Measurements from ENCODE around the gene SAMD4B. TPM values are rescaled to one million over a fixed set of nuclear protein-coding genes. Genes with fewer than 3 reads are reported as not detected.

The SAMD4B gene, protein sequence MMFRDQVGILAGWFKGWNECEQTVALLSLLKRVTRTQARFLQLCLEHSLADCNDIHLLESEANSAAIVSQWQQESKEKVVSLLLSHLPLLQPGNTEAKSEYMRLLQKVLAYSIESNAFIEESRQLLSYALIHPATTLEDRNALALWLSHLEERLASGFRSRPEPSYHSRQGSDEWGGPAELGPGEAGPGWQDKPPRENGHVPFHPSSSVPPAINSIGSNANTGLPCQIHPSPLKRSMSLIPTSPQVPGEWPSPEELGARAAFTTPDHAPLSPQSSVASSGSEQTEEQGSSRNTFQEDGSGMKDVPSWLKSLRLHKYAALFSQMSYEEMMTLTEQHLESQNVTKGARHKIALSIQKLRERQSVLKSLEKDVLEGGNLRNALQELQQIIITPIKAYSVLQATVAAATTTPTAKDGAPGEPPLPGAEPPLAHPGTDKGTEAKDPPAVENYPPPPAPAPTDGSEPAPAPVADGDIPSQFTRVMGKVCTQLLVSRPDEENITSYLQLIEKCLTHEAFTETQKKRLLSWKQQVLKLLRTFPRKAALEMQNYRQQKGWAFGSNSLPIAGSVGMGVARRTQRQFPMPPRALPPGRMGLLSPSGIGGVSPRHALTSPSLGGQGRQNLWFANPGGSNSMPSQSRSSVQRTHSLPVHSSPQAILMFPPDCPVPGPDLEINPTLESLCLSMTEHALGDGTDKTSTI
- 112 TPM for polyA plus RNA-seq (ENCODE audit: insufficient read length)
- long read RNA-seq, donor 1, transcript SAMD4B-204 (1 exons, 578 nt), result major isoform, 51 of 81 reads
- long read RNA-seq, donor 1, transcript SAMD4B-212 (4 exons, 672 nt), result minor isoform, 7 of 81 reads
- long read RNA-seq, donor 1, partial matches to known transcripts, result 13 of 81 reads
- long read RNA-seq, donor 1, other reads (novel, unspliced or antisense), result 0 of 81 reads
- long read RNA-seq, donor 2, transcript SAMD4B-211 (1 exons, 2,690 nt), result minor isoform, 11 of 69 reads
- long read RNA-seq, donor 2, transcript SAMD4B-204 (1 exons, 578 nt), result major isoform, 27 of 69 reads
- long read RNA-seq, donor 2, partial matches to known transcripts, result 9 of 69 reads
- long read RNA-seq, donor 2, other reads (novel, unspliced or antisense), result 19 of 69 reads
- long read RNA-seq, donor 3, transcript SAMD4B-204 (1 exons, 578 nt), result major isoform, 24 of 61 reads
- long read RNA-seq, donor 3, transcript SAMD4B-211 (1 exons, 2,690 nt), result minor isoform, 5 of 61 reads
- long read RNA-seq, donor 3, partial matches to known transcripts, result 20 of 61 reads
- long read RNA-seq, donor 3, other reads (novel, unspliced or antisense), result 10 of 61 reads
- long read RNA-seq, donor 4, partial matches to known transcripts, result 7 of 10 reads
- long read RNA-seq, donor 4, other reads (novel, unspliced or antisense), result 0 of 10 reads
- long read RNA-seq, donor 5, transcript SAMD4B-204 (1 exons, 578 nt), result major isoform, 26 of 77 reads
- long read RNA-seq, donor 5, partial matches to known transcripts, result 23 of 77 reads
- long read RNA-seq, donor 5, other reads (novel, unspliced or antisense), result 23 of 77 reads
- long read RNA-seq, donor 6, transcript SAMD4B-204 (1 exons, 578 nt), result major isoform, 25 of 84 reads
- long read RNA-seq, donor 6, partial matches to known transcripts, result 46 of 84 reads
- long read RNA-seq, donor 6, other reads (novel, unspliced or antisense), result 5 of 84 reads
- long read RNA-seq, donor 7, transcript SAMD4B-204 (1 exons, 578 nt), result major isoform, 33 of 97 reads
- long read RNA-seq, donor 7, transcript SAMD4B-211 (1 exons, 2,690 nt), result minor isoform, 9 of 97 reads
- long read RNA-seq, donor 7, partial matches to known transcripts, result 28 of 97 reads
- long read RNA-seq, donor 7, other reads (novel, unspliced or antisense), result 23 of 97 reads
- long read RNA-seq, donor 8, transcript SAMD4B-211 (1 exons, 2,690 nt), result minor isoform, 5 of 2,385 reads
- long read RNA-seq, donor 8, transcript SAMD4B-204 (1 exons, 578 nt), result major isoform, 11 of 2,385 reads
- long read RNA-seq, donor 8, partial matches to known transcripts, result 534 of 2,385 reads
- long read RNA-seq, donor 8, other reads (novel, unspliced or antisense), result 1,830 of 2,385 reads

DNA sequence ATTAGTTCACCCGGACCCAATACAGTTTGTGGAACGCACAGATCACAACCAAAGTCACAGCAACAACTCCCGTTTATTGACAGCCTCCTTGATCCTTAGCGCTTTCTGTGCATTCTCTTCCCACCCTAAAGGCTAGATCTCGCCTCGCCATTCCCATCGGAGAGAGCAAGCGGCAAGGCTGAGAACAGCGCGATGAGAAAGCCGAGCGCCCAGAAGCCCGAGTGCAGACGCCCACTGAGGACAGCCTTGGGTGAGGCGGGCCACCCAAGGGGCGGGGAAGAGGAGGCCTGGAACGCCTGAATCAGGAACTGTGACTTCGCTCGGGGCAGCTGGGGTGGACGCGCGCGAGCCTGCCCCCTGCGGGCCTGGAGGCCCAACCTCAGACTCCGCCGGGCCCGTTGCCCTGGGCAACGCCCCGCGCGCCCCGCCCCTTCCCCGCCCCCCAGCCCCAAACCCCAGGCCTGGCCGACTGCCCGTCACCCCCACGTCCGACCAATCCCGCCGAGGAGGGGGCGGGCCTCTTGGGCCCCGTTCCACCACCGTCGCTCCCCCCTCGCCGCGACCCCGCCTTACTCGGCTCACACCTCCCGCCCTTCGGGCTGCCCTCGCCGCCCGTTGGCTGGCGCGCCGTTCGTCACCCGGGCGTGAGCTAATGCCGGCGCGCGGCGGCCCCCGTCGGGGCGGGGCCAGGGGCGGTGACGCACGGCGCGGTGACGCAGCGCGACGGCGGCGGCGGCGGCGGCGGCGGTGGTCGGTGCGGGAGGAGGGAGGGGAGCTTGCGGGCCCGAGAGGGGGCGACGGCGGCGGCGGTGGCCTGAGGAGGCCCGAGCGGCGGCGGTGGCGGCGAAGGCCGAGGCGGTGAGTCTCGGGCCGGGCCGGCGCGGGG, at the start of gene SAMD4B:
Gene SAMD4B (plus strand): TSS at position 703 of the 886 bp plus-strand sequence. CDS start 14,473 bp downstream, outside the sequence.
- peak; percentile 98 for DNase-seq

DNA sequence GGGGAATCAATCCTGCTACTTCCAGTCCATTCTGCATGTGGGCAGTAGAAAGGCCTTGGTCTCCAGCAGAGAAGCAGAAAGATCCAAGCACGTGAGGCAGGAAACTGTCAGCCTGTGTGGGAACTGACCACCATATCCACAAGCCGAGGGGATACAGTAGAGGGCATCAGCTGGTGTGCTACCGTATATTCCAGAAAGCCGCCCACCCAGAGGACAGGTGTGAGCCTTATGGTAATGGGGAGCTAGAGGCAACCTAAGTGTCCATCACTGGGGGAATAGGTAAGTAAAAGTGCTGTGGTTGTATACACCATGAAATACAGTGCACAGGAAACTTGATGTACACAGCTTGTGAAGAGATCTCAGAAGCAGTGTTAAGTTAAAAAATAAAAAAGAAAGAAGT, 48.8 kb upstream of the SAMD4B start:
- DNase-seq, result no peak

DNA sequence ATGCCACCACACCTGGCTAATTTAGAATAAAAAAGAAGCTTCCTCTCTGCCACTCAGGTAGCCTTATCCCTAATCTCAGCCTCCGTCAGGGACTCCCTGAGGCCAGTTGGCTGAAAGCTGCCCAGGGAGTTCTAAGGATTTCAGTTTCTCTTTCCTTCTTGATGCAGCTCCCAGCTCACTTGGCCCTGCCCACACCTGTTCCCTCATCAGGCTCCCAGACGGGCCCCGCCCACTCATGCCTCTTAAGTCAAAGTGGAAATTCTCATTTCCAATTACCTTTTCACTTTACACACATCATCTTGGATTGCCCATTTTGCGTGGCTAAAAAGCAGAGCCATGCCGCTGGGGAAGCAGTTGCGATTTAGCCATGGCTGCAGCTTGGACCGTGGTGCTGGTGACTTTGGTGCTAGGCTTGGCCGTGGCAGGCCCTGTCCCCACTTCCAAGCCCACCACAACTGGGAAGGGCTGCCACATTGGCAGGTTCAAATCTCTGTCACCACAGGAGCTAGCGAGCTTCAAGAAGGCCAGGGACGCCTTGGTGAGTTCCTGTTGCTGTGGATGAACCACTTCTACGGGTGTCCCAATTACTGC, 46.1 kb upstream of the SAMD4B start, which contains the start of gene IFNL1:
Gene IFNL1 (plus strand): TSS at position 353 of the 591 bp plus-strand sequence. CDS start 15 bp downstream, at position 368.
- DNase-seq, result no peak

DNA sequence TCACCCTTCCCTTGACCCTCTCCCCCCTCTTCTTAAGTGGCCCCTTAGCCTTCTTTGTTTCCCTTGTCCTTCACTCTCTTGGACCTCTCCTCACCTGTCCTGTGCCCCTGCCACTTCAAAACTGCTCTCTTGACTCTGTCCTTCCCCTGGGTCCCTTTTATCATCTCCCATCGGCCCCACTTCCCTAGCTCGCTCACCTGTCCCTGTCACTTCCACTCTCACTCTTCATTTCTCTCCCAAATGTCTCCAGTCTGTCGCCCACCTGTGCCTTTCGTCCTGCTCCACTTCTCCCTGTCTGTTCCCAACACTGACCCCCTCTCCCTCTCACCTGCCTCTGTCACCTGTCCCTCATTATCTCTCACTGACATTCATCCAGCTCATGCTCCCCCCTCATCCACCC, 45.3 kb upstream of the SAMD4B start:
- DNase-seq, result no peak

DNA sequence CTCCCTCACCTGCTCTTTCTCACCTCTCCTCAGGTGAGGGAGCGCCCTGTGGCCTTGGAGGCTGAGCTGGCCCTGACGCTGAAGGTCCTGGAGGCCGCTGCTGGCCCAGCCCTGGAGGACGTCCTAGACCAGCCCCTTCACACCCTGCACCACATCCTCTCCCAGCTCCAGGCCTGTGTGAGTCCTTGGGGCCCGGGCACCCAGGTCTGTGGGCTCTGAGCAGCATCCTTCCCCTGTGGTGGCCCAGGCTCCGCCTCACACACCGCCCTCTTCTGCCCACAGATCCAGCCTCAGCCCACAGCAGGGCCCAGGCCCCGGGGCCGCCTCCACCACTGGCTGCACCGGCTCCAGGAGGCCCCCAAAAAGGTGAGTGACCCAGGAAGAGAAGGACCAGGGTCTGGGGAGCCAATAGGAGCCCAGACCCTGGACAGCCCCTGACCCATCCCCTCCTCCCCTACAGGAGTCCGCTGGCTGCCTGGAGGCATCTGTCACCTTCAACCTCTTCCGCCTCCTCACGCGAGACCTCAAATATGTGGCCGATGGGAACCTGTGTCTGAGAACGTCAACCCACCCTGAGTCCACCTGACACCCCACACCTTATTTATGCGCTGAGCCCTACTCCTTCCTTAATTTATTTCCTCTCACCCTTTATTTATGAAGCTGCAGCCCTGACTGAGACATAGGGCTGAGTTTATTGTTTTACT, 44.1 kb upstream of the SAMD4B start:
- no peak for DNase-seq

DNA sequence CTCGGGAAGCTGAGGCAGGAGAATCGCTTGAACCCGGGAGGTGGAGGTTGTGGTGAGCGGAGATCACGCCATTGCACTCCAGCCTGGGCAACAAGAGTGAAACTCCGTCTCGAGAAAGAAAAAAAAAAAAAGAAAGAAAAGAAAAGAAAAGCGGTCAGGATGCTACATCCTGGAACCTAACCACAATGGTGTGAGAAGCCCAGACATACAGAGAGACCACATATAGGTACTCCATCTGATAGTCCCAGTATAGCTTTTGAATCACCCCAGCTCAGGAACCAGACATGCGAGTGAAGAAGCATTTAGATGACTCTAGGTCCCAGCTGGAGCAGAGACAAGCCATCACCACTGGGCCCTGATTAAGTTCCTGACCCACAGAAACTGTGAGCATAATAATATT, 42.8 kb upstream of the SAMD4B start:
- no peak for DNase-seq

DNA sequence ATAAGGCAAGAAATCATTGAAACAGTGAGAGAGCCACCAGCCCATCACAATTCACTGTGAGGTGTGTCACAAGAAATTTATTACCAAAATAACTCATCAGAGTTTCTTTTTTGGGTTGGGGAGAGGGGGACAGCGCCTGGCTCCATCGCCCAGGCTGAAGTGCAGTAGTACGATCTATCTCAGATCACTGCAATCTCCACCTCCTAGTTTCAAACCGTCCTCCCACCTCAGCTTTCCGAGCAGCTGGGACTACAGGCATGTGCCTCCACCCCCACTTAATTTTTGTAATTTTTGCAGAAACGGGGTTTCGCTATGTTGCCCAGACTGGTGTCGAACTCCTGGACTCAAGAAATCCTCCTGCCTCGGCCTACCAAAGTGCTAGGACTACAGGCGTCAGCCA, 42.4 kb upstream of the SAMD4B start:
- no peak for DNase-seq

DNA sequence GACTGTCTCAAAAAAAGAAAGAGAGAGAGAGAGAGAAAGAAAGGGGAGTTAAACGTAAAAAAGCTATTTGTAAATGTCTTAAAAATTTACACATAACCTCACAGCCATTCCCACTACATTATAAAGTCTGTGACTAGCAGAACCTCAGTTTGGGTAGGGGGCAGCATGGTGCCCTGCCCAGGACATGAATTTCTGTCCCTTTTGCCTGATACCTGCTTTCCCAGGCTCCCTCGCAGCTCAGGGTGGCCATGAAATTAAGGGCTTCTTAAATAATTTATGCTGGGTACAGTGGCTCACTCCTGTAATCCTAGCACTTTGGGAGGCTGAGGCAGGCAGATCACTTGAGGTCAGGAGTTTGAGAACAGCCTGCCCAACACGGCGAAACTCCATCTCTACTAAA, 41.2 kb upstream of the SAMD4B start:
- no peak for DNase-seq

DNA sequence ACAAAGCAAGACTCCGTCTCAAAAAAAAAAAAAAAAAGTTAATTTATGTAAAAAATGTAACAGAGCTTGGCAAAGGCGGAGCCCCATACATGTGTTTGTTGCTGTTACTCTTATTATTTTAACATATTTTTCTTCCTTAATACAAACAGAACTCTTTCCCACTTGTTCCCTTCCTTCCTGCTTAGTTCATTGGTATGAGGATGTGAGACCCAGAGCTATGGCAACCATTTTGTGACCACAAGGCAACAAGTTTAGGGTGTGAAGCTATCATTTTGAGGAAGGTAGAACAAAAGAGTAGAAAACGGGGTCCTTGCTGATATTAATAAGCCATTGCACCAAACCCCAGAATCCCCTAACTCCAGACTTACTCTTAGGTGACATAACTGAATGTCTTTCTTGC, 40.7 kb upstream of the SAMD4B start:
- no peak for DNase-seq

DNA sequence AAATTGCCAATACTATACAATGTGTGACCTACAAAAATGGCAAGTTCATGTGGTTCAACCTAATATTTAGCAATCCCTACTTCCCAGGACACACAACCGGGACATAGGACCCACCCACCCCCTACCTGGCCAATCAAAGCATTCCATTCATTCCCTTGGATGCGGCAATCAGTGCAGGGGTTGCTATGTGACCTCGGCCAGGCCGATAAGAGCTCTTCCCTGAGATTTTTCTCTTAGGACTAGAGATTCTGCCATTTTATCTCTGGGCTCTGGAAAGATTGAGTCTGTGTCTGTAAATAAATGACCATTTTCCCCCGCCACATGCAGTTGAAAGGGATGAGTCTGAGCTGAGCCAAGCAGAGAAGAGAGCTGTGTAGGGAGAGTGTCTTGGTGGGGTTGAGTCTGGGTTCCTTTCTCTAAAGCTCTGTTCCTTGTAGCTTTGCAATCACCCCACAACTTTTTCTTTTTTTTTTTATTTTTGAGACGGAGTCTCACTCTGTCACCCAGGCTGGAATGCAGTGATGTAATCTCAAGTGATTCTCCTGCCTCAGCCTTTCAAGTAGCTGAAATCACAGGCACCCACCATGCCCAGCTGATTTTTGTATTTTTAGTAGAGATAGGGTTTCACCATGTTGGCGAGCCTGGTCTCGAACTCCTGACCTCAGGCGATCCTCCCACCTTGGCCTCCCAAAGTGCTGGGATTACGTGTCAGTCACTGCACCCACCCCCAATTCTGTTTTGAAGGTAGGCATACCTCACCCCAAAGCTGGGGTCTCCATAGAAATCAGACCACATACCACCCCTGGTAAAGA, 38.6 kb upstream of the SAMD4B start:
- no peak for DNase-seq

DNA sequence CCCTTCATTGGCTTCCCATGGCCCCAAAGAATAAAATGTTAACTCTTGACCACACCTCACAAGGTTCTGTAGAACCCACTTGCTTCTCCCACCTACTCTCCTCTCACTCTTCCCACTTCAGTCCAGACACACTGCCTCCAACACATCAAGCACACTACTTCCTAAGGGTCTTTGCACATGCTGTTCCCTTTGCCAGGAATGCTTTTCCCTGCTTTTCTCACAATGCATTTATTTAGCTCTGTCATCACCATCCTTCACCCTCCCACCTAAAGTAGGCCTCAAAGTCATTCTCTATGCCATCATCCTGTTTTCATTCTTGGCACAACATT, 38.1 kb upstream of the SAMD4B start:
- DNase-seq, result no peak

DNA sequence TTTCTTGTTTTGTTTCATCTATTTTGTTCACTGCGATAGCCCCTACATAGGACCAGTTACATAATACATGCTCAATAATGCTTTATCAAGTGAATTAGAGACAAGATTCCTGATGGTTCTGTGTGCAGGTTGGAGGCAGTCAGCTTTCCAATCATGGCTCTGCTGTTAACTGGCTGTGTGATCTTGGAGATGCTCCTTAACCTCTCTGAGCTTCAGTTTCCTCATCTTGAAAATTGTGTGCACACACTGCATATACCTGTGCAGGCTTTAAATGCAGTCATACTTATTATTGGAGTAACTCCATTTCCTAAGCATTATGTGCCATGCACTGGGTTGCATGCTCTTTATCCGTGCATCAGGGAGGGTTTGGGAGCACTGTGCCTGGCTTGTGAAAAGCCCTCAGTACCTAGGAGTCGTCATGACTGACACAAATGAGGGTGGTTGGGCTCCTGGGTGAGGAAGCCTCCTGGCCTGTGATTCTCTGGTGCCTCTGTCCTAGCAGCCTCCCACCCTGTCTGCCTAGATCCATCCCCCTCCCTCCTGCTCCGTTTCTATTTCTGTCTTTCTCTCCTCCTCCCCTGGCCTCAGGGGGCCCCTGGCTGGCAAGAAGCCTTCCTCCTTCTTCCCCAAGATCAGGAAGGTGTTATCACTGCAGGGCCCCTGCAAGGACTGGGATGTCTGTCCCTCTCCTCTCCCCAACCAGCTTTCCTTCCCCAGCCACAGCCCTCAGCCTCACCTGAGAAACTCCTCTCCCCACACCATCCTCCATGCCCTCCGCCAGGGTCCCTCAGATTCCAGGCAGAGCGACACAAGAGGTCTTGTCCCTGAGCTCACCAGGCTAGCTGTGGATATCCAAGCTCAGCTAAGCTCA, 37.3 kb upstream of the SAMD4B start:
- no peak for DNase-seq

DNA sequence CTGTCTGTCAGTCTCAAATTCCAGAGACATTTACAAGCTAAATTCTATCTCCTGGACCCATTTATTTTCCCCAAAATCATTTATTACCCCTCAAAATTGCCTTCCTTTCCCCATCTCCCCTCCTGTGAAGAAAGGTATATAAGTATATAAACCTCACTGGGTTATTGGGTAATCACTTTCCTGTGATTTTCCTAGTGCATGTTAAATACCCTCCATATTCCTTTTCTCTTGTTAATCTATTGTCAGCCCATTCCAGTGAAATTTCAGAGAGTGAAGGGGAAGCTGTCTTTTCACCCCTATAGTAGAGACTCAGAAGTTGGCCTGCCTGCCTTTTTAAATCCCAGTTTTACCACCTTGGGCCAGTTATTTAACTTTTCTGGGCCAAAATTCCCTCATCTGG, 36.1 kb upstream of the SAMD4B start:
- no peak for DNase-seq

DNA sequence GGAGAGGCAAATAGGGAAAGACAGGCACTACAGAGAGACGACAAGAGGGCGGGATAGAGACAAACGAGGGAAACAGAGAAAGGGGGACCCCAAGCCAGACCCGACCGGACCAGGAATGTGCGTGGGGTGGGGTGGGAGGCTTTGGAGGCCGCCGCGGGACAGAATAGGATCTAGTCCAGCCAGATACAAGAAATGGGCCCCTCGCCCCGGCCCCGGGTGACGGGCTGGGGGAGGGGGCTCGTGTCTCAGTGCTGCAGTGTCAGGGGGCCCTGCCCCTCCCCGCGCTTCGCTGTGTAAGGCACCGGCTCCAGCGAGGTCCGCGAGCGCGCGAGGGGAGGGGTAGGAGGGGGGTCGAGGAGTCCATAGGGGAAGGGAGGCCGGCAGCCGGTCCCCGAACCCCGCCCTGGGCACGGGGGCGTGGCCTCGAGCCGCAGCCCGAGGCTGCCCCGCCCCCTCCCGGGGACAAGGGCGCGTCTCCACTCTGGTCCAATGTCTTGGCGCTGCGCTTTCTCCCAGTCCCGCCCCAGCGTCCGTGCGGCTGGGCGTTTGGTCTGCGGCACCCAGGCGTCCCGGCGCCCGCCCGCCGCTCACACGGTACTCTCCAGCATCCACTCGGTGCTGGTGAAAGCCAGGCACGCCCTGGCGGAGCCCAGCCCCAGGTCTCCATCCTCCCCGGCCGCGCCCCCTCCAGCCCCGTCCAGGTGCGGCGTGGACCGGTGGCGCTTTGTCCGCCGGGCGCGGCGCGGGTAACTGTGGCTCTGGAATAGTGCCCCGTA, 35.0 kb upstream of the SAMD4B start:
- no peak for DNase-seq

DNA sequence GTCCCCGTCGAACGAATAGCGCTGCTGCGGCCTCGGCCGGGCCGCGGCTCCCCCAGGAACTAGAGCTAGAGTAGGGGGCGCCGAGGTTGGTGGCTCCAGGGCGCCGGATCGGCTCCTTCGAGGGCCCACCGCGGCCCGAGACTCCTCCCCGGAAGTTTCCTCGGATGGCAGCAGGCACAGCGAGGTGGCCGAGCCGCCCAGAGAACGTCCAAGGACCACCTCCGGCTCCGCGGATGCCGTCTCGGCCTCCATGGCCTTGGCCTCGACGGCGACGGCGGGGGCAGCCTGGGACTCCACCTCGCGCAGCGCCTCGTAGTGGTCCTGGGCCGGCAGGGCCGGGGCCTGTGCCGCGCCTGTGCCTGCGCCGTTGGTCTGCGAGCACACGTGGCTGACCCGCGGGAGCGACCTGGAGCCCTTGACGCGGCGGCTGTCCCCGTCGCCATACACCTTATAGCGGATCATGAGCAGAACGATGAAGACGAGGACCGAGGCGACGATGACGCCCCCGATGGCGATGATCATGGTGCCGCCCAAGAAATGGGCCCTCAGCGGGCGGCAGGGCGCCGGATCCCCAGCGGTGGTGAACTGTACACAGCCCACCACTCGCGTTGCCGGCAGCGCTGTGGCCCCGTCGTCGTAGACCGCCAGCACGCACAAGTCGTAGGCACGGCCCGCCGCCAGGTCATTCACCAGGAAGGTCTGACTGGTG, 34.2 kb upstream of the SAMD4B start:
- no peak for DNase-seq

Measured in left kidney (tissue), 8 donors.